ENCODE results near the gene DEGS2.

Gene DEGS2

GRCh38 chr14:100148837-100149731 lies 10.4 kb downstream of the DEGS2 start:
- no peak for DNase-seq (ENCODE audit: low spot score)

- no peak for DNase-seq (ENCODE audit: low spot score)
Observed at GRCh38 chr14:100147691-100148464, 11.6 kb downstream of the DEGS2 start.

DNA sequence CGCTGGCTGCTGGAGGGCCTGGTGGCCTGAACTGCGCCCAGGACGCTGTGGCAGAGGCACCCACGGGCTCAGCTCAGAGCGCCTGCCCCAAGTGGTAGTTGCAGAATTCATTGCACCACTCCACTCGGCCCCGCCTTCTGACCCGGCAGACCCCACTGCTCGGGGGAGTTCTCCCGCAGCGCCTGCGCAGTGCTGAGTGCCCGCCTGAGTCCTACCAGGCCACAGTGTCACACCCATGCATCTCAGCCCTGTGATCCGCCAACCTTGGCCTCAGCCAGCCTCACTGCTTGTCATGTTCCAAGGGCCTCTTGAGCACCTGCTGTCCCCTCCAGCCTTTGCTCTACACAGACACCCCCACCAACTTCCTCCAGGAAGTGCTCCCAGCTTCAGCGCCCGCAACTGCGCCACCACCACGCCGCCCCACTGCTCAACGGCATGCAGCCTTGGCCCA lies 12.2 kb downstream of the DEGS2 start:
- DNase-seq (ENCODE audit: low spot score), result no peak

DNA sequence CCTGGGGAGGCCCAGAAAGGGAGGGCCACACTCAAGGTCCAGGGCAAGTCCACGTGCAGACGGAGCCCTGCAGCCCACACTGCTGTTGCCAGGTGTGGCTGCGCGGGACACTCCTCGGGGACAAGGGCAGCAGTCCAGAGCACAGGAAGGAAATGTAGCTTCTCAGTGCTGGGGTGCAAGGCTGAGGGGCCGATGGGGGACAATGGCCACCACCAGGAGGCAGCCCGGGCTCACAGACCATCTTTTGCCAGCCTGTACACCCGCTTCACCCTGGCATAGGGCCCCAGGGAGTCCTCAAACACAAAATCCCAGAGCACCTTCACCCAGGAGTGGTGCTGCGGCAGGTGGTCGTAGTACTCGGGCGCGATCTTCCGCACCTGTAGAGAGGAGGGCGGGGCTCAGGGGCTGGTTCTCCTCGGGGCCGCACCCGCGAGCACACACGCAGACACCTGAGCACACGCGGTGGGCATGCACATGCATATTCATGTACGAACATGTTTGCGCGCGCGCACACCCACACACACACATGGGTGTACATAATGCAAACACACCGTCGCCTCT lies 12.8 kb downstream of the DEGS2 start:
- DNase-seq (ENCODE audit: low spot score), result no peak

- DNase-seq (ENCODE audit: low spot score), result no peak
Observed at GRCh38 chr14:100145682-100146464, 13.6 kb downstream of the DEGS2 start.

DNA sequence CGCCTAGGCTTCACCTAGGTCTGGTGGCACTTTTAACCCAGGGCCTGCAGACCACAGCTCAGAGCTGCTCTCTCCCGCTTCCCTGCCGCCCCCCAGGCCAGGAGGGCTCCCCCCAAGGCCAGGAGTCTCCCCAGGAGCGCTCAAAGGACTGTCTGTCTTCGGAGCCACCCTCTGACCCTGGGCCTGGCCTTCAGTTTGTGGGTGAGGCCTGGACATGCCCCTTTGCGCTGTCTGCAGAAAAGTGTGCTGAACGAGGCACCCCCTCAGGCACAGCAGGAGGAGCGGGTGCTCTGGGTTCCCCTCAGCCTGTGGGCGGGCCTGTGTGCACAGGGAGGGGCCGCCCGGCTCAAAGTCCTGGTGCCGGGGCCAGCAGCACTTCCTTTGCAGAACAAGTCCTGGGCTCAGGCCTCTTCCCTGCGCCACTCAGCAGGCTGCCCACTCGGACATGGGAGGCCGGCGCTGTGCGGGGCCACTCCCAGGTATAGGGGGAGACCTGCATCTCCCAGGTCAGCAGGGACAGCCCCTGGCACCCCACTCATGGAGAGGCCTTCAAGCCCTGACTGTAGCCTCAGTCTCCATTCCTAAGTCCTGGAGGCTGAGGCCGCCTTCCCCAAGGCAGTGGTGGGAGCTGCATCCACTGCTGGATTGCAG lies 14.3 kb downstream of the DEGS2 start:
- DNase-seq (ENCODE audit: low spot score), result peak; percentile 71

GRCh38 chr14:100144645-100144995 lies 14.8 kb downstream of the DEGS2 start:
- DNase-seq (ENCODE audit: low spot score), result no peak

GRCh38 chr14:100143934-100144333 lies 15.5 kb downstream of the DEGS2 start:
- no peak for DNase-seq (ENCODE audit: low spot score)

- no peak for DNase-seq (ENCODE audit: low spot score)
Observed at GRCh38 chr14:100143523-100143922, 15.9 kb downstream of the DEGS2 start.

DNA sequence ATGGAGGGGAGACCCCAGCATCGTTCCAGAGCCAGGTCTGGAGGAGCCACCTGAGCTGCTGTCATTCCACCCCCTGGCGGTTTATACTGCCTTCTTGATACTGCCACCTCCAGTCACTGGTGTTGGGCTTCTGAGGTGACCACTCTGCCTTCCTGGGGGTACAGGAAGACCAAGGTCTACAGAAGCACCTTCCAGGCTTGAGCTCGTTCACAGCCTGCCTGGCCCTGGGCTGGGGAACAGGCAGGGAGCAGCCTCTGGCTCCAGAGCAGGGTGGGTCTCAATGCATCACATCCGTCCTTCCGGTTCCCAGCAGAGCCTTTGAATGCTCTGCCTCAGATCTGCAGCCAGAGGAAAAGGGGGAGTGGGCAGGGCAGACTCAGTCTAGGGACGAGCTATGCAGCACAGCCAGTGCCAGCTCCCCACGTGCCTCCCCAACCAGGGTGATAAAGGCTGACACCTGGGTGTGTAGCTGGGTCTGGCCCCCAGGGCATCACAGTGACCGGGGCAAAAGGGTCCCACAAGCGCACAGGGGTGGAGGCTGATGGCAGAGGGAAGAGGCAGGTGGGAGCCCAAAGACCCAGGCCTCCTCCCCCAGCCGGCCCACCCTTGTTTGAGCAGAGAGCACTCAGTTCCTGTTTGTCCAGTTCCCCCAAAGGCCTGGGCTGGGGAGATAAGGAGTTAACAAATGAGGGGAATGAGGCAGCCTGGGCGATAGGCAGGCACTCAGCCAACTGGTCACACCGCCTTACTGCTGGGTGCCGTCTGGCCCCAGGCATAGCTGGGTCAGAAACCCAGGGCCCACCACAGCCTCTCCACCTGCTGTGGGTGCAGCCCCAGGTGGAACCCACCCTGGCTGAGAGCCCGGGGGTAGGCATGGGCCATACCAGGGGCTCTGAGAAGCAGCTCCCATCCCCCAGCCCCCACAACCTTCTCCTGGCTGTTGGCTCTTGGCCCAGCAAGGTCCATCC lies 17.1 kb downstream of the DEGS2 start:
- no peak for DNase-seq (ENCODE audit: low spot score)

DNA sequence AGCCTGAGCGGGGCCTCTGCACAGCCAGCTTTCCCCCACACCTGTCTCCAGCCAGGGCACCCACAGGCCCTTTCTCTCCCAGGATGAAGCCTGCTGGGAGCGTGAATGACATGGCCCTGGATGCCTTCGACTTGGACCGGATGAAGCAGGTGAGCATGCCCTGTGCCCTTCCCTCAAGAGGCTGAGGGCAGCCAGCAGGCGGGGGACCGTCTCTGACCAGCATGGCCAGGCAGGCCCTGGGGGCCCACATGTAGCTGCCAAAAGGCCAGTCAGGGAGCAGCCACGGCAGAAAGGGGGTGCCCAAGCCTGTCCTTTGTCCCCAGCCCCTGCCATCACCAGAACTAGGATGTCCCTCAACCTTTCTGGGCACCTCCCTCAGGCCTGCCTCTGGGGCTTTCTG lies 18.3 kb downstream of the DEGS2 start:
- DNase-seq (ENCODE audit: low spot score), result no peak

DNA sequence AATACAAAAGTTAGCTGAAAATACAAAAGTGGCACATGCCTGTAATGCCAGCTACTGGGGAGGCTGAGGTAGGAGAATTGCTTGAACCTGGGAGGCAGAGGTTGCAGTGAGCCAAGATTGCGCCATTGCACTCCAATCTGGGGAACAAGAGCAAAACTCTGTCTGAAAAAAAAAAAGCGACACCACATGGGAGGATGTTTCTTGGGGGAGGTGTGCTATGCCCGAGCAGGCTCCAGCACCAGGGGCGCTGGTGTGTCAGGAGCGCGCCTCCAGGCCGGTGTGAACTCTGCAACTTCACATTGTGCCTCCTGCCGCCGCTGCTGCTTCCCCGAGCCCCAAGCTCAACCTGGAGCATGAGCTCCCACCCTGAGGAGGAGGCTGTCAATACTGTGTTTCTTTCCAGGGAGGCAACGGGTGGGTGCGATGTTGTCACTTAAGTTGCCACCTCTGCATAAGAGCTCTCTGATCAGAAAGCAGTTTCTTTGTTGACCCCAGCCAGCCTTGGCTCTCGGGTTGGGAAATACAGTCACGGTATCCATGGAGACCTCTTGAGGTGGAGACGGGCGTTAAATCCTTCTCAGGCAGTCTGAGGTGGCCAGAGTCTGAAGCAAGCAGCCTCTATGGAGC lies 18.9 kb downstream of the DEGS2 start:
- DNase-seq (ENCODE audit: low spot score), result no peak

DNA sequence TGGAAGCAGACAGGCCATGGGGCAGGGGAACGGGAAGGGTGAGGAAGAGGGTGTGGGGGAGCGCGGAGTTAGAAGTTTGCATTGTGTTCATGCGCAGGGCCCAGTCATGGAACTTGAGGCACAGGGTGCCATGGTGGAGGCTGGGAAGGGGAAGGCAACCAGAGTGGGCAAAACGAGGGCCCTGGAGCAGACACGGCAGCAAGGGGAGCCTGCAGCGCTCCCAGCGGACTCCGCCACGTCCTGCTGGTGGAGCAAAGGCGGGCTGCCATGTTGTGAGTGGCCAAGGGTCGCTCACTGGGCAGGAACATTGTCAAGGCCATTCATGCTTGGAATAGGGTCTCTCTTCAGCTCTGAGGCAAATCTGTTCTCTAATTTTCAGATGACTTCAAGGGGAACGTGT lies 20.5 kb downstream of the DEGS2 start:
- no peak for DNase-seq (ENCODE audit: low spot score)

DNA sequence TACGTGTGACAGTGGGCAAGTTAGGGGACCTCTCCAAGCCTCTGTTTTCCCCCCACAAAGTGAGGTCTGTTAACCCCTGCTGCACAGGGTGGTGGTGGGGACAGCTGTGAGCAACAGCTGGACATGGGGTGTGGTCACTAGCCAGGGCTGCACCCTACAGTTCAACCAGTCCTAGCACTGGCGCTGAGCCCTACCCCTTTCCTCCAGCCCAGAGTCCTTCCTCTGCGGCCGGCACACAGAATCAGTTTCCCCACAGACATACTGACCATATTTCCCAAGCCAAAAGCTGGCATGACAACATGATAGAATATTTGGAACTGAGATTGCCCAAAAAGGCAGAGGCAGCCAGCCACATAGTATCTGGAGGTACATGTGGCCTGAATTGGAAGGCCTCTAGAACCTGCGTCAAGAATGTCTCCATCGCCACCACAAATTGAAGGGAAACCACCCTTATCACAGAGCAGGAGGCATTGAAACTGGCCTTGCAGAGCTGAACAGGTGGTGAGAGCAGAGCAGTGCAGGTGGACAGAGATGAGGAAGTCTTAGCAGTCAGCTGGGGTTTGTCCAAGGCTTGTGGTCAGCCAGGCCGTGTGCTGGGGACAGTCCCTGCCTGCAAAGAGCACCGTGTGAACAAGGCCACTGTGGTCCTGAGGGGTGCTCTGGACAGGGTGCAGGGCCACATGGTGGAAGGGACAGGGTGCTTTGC lies 21.2 kb downstream of the DEGS2 start:
- DNase-seq (ENCODE audit: low spot score), result no peak

DNA sequence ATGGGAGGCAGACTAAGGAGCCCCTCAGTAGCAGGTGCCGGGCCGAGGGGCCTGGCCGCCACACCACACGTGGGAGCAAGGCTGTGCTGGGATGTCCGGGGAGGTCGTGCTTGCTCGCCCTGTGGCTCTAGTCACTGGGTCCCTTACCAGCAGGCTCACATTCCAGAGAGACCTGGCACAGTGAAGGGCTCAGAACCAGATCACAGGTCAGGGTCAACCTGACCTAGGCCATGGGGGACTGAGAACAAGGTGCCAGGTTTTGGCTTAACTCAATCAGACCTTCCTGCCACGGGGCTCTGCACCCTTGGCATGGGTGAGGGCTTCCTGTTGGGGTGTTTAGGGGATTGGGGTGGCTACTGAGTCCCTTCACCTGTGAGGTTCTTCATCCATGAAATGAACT lies 22.3 kb downstream of the DEGS2 start:
- DNase-seq (ENCODE audit: low spot score), result no peak

DNA sequence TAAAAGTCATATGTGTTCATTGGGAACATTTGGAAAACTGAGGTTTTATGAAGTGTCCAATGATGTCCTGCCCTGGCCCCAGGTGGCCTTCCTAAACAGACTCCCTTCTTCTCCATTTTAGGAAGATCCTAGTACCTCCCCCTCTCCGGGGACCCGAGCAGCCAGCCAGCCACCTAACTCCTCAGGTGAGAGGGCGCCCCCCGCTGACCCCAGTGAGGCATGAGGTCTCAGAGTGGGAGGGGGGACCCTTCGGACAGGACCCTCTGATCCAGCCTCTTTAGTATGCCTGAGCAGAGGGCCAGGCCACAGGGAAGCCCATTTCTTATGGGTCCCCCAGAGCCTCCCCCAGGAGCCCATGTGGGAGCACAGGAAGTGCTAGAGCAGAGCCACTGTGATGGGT lies 23.7 kb downstream of the DEGS2 start:
- no peak for DNase-seq (ENCODE audit: low spot score)

- DNase-seq (ENCODE audit: low spot score), result no peak
Observed at GRCh38 chr14:100135073-100135472, 24.4 kb downstream of the DEGS2 start.

- DNase-seq (ENCODE audit: low spot score), result no peak
Observed at GRCh38 chr14:100134586-100134985, 24.9 kb downstream of the DEGS2 start.

GRCh38 chr14:100132903-100133510 lies 26.4 kb downstream of the DEGS2 start:
- DNase-seq (ENCODE audit: low spot score), result no peak

All from HuH-7 (cell line).